ENCODE results near the gene MLX.

- TF ChIP-seq CTCF (IDR thresholded peaks at IDR 0.05): no peak
- TF ChIP-seq POLR2A (IDR thresholded peaks at IDR 0.05): no peak
These were observed 7.8 kb upstream of the MLX start for GRCh38 chr17:42559075-42559474.

Data from heart left ventricle (tissue), 13 donors.